Esophagus squamous epithelium (tissue), 5 donors: ENCODE data around the gene MCHR1. TPM values are rescaled to one million over a fixed set of nuclear protein-coding genes. Genes with fewer than 3 reads are reported as not detected.

ENCODE experiments used
- DNase-seq: peaks from one replicate; lab custom pipeline; 2025; lab: John Stamatoyannopoulos, UW
- H3K27ac ChIP-seq, 4 donors: fragments of 200-600 bp; sonication (generic); one replicate each; pipeline ENCODE4 v1.5.1; 2016 to 2019; ENCODE audit warnings: mild to moderate bottlenecking in 1 of 4
- H3K27me3 ChIP-seq, 4 donors: fragments of 200-600 bp; sonication (generic); 1 replicate in 3 of 4; 2 replicates in 1 of 4; pipeline versions ENCODE4 v1.5.1 to v1.6.0; 2017 to 2021; ENCODE audit warnings: antibody characterized with exemption in 1 of 4
- H3K36me3 ChIP-seq, 3 donors: fragments of 200-600 bp; sonication (generic); one replicate each; pipeline ENCODE4 v1.5.1; 2016 to 2019
- H3K4me1 ChIP-seq, 3 donors: fragments of 200-600 bp; sonication (generic); one replicate each; pipeline ENCODE4 v1.5.1; 2017 to 2019
- H3K4me3 ChIP-seq, 4 donors: fragments of 200-600 bp; sonication (generic); 1 replicate in 3 of 4; 2 replicates in 1 of 4; pipeline ENCODE4 v1.5.1; 2016 to 2019; ENCODE audit warnings: mild to moderate bottlenecking in 2 of 4, moderate library complexity in 1 of 4
- H3K9me3 ChIP-seq, 3 donors: fragments of 200-600 bp; sonication (generic); one replicate each; pipeline ENCODE4 v1.5.1; 2016 to 2019
- CTCF ChIP-seq, 6 experiments: fragments of 450-650 bp in 4 of 6; fragments of 200-600 bp in 2 of 6; sonication (generic) in 2 of 6; IDR thresholded peaks; one replicate each; pipeline ENCODE4 v1.5.1; 2016 to 2019; ENCODE audit warnings: antibody characterized with exemption in 6 of 6, mild to moderate bottlenecking in 4 of 6, moderate library complexity in 4 of 6
- POLR2A ChIP-seq, 4 donors: fragments of 450-650 bp; IDR thresholded peaks; one replicate each; pipeline ENCODE4 v1.6.1; 2017; ENCODE audit warnings: antibody characterized with exemption in 4 of 4, mild to moderate bottlenecking in 4 of 4, moderate library complexity in 3 of 4
- WGBS, 2 donors: methylation state at CpG; one replicate each; pipeline ENCODE4 v1.1.5; 2018; 5-methylcytosine and 5-hydroxymethylcytosine counted together
- intact Hi-C: fragments of 100-400 bp; cut with DNase I; formaldehyde crosslinking; loops from one replicate; pipeline ENCODE4 v1.15.0; 2022
- total RNA-seq, 4 donors: library from RNA; depleted of rRNA; stranded (reverse); fragments of >200 nt; gene quantifications; one replicate each; pipeline ENCODE4 v1.1.0, GENCODE V29; 2016
- donor health status: DM: yes; HTN: yes; CAD: no.

MCHR1 gene
- total RNA-seq, 4 donors from 2014 or later: 0.56 TPM; not detected in 3

GRCh38 chr22:40645579-40646197, 33.6 kb upstream of the MCHR1 start:
- no peaks in the 10 kb centered on the region for H3K36me3 ChIP-seq
- peaks cover 0 to 54% (median 10%) of the 10 kb centered on the region in 3 donors for H3K4me1 ChIP-seq
- H3K27ac ChIP-seq: peak overlapping the region; percentile 75 to 82 (median 77)
- peak overlapping the region in 1 of 4 donors; percentile 41 for H3K4me3 ChIP-seq
- intact Hi-C loops: loop anchor here (10.0 kb wide), 1 partner anchor 121 kb away; no protein-coding TSS in a partner anchor
- no peak for DNase-seq
- WGBS, 2 donors: 50% methylated on average over 4 of the region's 4 CpGs
- no peaks in the 10 kb centered on the region for H3K27me3 ChIP-seq
- H3K9me3 ChIP-seq: no peaks in the 10 kb centered on the region
- no peak for TF ChIP-seq CTCF (IDR thresholded peaks at IDR 0.05)
- TF ChIP-seq POLR2A (IDR thresholded peaks at IDR 0.05): no peak

GRCh38 chr22:40648386-40648785, 30.9 kb upstream of the MCHR1 start:
- WGBS, 2 donors: 29 to 53% methylated on average over 10 of the region's 10 CpGs
- H3K36me3 ChIP-seq: no peaks in the 10 kb centered on the region
- intact Hi-C loops: loop anchor here (10.0 kb wide), 1 partner anchor 124 kb away; no protein-coding TSS in a partner anchor
- DNase-seq: no peak
- peak overlapping the region; percentile 71 to 95 (median 79) for H3K27ac ChIP-seq
- no peaks in the 10 kb centered on the region for H3K27me3 ChIP-seq
- TF ChIP-seq POLR2A (IDR thresholded peaks at IDR 0.05): no peak
- no peak for TF ChIP-seq CTCF (IDR thresholded peaks at IDR 0.05)
- H3K9me3 ChIP-seq: no peaks in the 10 kb centered on the region
- H3K4me3 ChIP-seq: no peak overlapping the region
- H3K4me1 ChIP-seq: peaks cover 19 to 79% (median 29%) of the 10 kb centered on the region in 3 donors

GRCh38 chr22:40651057-40651456, 28.2 kb upstream of the MCHR1 start:
- no peaks in the 10 kb centered on the region for H3K9me3 ChIP-seq
- no peaks in the 10 kb centered on the region for H3K27me3 ChIP-seq
- WGBS, 2 donors: 32 to 41% methylated on average over 2 of the region's 2 CpGs
- H3K27ac ChIP-seq: peak overlapping the region; percentile 93 to 100 (median 98)
- no peak for TF ChIP-seq CTCF (IDR thresholded peaks at IDR 0.05)
- TF ChIP-seq POLR2A (IDR thresholded peaks at IDR 0.05): no peak
- DNase-seq: no peak
- intact Hi-C loops: no loop called here
- H3K4me3 ChIP-seq: peak overlapping the region in 3 of 4 donors; percentile 52 to 82 (median 70)
- H3K4me1 ChIP-seq: peaks cover 27 to 86% (median 43%) of the 10 kb centered on the region in 3 donors
- no peaks in the 10 kb centered on the region for H3K36me3 ChIP-seq

- Histone ChIP-seq H3K9me3 (no peaks in the 10 kb centered on the region), H3K4me3 (peak overlapping the region; percentile 34 to 82 (median 61)), H3K36me3 (no peaks in the 10 kb centered on the region), H3K27me3 (no peaks in the 10 kb centered on the region), H3K27ac (peak overlapping the region; percentile 93 to 100 (median 98)), H3K4me1 (peaks cover 27 to 79% (median 40%) of the 10 kb centered on the region in 3 donors)
- TF ChIP-seq POLR2A (IDR thresholded peaks at IDR 0.05): peak in 3 of 4 donors; percentile 5 to 70 (median 53)
- peak in 3 of 6 experiments; percentile 18 to 36 (median 25) for TF ChIP-seq CTCF (IDR thresholded peaks at IDR 0.05)
- WGBS, 2 donors: 13% methylated on average over 5 to 21 of the region's 33 CpGs
- DNase-seq: peak; percentile 75
- intact Hi-C loops: no loop called here
These were observed 27.5 kb upstream of the MCHR1 start for GRCh38 chr22:40651563-40652501.
